Right kidney (tissue), 1 donor: ENCODE data around the gene FBXO22.
"Not testable (repeated sequence)": the region's sequence is repeated elsewhere in the genome, so short reads cannot be mapped to it uniquely, and the experiment has no call there.

Experiments
- DNase-seq: peaks from one replicate; pipeline ENCODE4 v3.0.0-alpha.2; 2016

The FBXO22 gene

DNA sequence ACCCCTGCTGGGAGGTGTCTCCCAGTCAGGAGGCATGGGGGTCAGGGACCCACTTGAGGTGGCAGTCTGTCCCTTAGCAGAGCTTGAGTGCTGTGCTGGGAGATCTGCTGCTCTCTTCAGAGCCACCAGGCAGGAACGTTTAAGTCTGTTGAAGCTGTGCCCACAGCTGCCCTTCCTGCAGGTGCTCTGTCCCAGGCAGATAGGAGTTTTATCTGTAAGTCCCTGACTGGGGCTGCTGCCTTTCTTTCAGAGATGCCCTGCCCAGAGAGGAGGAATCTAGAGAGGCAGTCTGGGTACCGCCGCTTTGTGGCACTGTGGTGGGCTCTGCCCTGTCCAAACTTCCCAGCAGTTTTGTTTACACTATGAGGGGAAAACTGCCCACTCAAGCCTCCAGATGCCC lies 73.1 kb downstream of the FBXO22 start:
- DNase-seq: not testable (repeated sequence)

DNA sequence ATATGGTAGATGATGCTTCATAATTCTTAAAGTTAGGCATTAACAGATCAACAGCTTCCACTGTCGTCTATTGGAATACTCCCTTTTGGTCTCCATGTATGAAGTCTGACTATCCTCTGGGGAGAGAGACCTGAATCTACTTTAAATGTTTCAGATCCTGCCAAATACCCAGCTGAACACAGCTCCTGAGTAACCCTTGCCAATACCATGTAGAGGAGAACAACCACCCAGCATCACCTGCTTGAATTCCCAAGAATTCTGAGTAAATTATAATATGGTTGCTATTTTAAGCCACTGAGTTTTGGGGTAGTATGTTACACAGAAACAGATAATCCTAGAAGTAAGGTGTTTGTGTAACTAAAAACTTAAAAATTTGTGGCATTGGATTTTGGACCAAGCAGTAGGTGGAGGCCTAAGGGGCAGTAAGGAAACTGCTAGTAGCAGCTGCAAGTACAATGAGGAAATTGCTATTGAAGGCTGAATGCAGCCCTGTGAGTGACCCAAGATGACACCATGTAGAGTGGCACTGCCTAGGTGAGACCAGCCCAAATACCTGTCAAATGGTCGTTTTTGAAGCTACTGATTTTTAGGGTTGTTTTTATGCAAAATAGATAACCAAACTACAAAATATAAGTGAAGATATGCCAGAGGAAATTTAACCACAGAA lies 77.6 kb downstream of the FBXO22 start:
- DNase-seq: no peak

DNA sequence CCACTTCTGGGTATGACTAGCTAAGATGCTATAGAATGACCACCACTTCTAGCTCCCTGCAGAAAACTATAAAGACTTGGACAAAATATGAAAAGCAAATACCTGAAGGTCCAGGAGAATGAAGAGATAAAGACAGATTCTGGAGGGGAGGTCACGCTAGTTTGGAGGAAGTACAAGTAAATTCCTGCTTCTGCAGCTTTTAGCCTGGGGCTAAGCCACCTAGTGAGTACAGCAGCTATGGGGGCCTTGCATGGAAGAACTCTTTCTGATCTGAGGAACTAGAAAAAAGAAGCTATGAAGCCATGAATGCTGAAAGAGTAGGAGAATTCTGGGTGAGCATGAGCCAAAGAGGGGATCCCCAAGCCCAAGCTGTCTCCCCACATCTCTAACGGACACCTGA lies 78.8 kb downstream of the FBXO22 start:
- DNase-seq: no peak

DNA sequence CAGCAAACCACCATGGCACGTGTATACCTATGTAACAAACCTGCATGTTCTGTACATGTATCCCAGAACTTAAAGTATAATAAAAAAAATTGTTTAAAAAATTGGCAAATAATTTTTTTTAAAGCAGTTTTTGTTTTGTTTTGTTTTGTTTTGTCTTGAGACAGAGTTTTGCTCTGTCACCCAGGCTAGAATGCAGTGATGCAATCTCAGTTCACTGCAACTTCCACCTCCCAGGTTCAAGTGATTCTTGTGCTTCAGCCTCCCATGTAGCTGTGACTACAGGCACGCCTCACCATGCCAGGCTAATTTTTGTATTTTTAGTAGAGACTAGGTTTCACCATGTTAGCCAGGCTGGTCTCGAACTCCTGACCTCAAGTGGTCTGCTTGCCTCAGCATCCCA lies 81.0 kb downstream of the FBXO22 start:
- not testable (repeated sequence) for DNase-seq

DNA sequence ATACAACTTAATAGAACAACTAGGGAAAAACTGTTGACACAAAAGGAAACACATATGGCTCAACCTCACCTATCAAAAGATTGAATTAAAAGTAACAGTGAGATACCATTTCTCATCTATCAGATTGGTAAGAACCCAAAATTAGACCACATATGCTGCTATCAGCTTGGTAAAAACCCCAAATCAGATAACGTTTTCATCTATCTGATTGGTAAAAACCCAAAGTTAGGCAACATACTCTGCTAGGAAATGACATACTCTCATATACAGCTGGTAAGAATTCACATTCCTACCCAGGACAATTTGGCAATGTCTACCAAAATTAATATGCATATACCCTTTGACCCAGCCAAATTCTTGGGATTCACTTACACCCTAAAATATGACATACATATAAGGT lies 82.3 kb downstream of the FBXO22 start:
- DNase-seq: no peak

DNA sequence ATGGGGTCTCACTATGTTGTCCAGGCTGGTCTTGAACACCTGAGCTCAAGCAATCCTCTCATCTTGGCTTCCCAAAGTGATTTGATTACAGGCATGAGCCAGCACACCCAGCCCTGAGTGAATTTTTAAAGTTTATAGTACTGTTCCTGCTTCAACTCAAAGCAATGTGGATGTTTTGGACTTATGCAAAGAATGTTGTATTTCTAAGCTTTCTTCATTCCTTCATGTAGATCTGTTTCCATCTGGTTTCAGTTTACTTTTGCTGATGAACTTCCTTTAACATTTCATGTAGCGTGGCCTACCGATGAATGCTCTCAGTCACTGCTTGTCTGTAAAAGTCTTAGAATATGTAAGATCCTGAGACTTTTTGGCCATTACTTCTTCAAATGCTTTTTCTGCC lies 85.4 kb downstream of the FBXO22 start:
- no peak for DNase-seq

DNA sequence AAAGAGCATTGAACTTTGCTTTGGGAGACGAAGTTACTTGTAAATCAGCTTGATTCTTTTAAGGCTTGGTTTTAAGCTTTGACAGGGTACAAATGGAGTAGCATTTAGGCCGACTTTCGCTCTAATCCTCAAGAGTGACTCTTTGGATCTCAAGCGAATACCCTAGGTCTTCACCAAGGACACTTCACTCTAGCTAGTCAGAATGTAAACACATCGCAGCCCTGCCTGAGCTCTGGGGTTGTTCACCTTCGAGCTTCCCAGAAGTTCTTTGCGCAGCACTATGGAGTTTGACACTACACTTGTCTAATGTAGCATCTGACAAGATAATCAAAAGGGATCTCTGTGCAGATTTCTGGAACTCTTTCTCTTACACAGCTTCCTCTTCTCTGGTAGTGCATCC lies 86.2 kb downstream of the FBXO22 start:
- DNase-seq: no peak
